Keratinocyte (primary cell): Measurements from ENCODE around the gene SLC30A1. TPM values are rescaled to one million over a fixed set of nuclear protein-coding genes. Genes with fewer than 3 reads are reported as not detected.

ENCODE experiments used
- DNase-seq: peaks from one replicate; pipeline ENCODE4 v3.0.0-alpha.2; 2011; ENCODE audit warnings: low read depth, missing footprints, low spot score
- FAIRE-seq: peaks from 2 replicates; lab custom pipeline; 2011; peaks lifted over from hg19 to GRCh38; lab: Jason Lieb, UNC
- H2AFZ ChIP-seq: 2 replicates; pipeline ENCODE4 v1.6.0; 2012; ENCODE audit warnings: low read length, control low read depth, inconsistent platforms; ENCODE audit not compliant: control insufficient read depth
- H3K27ac ChIP-seq: 2 replicates; pipeline ENCODE4 v1.5.1; 2011; ENCODE audit warnings: low read length; ENCODE audit not compliant: control insufficient read depth, insufficient read depth
- H3K27me3 ChIP-seq: 3 replicates; pipeline ENCODE4 v1.6.0; 2011; ENCODE audit warnings: low read length; ENCODE audit not compliant: control insufficient read depth, insufficient read depth; ENCODE audit errors: extremely low read depth
- H3K36me3 ChIP-seq, 2 experiments: 2 replicates in 1 of 2; 3 replicates in 1 of 2; pipeline ENCODE4 v1.5.1; 2011; ENCODE audit warnings: low read length in 2 of 2, mild to moderate bottlenecking in 1 of 2; ENCODE audit not compliant: control insufficient read depth in 2 of 2, insufficient read depth in 2 of 2; ENCODE audit errors: extremely low read depth in 1 of 2
- H3K4me1 ChIP-seq: 3 replicates; pipeline ENCODE4 v1.5.1; 2011; ENCODE audit warnings: low read length; ENCODE audit not compliant: control insufficient read depth, insufficient read depth; ENCODE audit errors: extremely low read depth
- H3K4me2 ChIP-seq: 3 replicates; pipeline ENCODE4 v1.6.0; 2011; ENCODE audit warnings: low read depth, low read length; ENCODE audit not compliant: control insufficient read depth, insufficient read depth; ENCODE audit errors: extremely low read depth
- H3K4me3 ChIP-seq, 3 experiments: fragments of 200-600 bp in 1 of 3; sonication (generic) in 1 of 3; 2 replicates in 2 of 3; 3 replicates in 1 of 3; pipeline ENCODE4 v1.5.1; 2011 to 2016; ENCODE audit warnings: low read length in 3 of 3, mild to moderate bottlenecking in 3 of 3, control low read depth in 2 of 3, inconsistent platforms in 1 of 3, low read depth in 1 of 3, mixed read lengths in 1 of 3, mixed run types in 1 of 3, moderate library complexity in 1 of 3; ENCODE audit not compliant: control insufficient read depth in 2 of 3, insufficient read depth in 2 of 3; ENCODE audit errors: extremely low read depth in 1 of 3
- H3K79me2 ChIP-seq: 2 replicates; pipeline ENCODE4 v1.6.0; 2012; ENCODE audit warnings: low read length; ENCODE audit not compliant: control insufficient read depth, insufficient read depth
- H3K9ac ChIP-seq: 3 replicates; pipeline ENCODE4 v1.6.0; 2011; ENCODE audit warnings: low read length; ENCODE audit not compliant: control insufficient read depth, insufficient read depth; ENCODE audit errors: extremely low read depth
- H3K9me1 ChIP-seq: 3 replicates; pipeline ENCODE4 v1.6.0; 2011; ENCODE audit warnings: low read length; ENCODE audit not compliant: control insufficient read depth, insufficient read depth; ENCODE audit errors: extremely low read depth
- H3K9me3 ChIP-seq: 2 replicates; pipeline ENCODE4 v1.5.1; 2012; ENCODE audit warnings: low read depth, low read length; ENCODE audit not compliant: control insufficient read depth
- H4K20me1 ChIP-seq: 3 replicates; pipeline ENCODE4 v1.6.0; 2011; ENCODE audit warnings: low read length; ENCODE audit not compliant: control insufficient read depth, insufficient read depth; ENCODE audit errors: extremely low read depth
- EZH2 ChIP-seq: IDR thresholded peaks from one replicate; pipeline ENCODE4 v1.6.1; 2012; ENCODE audit warnings: inconsistent platforms, mild to moderate bottlenecking, low read length, moderate library complexity
- dilution Hi-C: fragments of 300-500 bp; cut with MboI; formaldehyde crosslinking; loops from one replicate; pipeline ENCODE4 v1.7.0; 2020; ENCODE audit warnings: low sequenced_read_pairs; ENCODE audit not compliant: extremely low pct_ligation_motif_present
- polyA plus RNA-seq, 5 experiments: library from polyadenylated mRNA; depleted of rRNA in 3 of 5; stranded (reverse) in 3 of 5; stranded (forward) in 1 of 5; unstranded in 1 of 5; fragments of >200 nt; gene quantifications; 1 replicate in 1 of 5; 2 replicates in 3 of 5; 3 replicates in 1 of 5; pipeline versions ENCODE4 v1.2.1 to v1.2.3, GENCODE V29; 2011 to 2012; ENCODE audit warnings: missing spikeins in 2 of 5, low read depth in 1 of 5, low replicate concordance in 1 of 5
- TF ChIP-seq, protein P1 (sequence below), 3 experiments: IDR thresholded peaks in 1 of 3; conservative IDR thresholded peaks in 1 of 3; optimal IDR thresholded peaks in 1 of 3; 2 replicates in 2 of 3; 3 replicates in 1 of 3; pipeline versions ENCODE3 to v1.5.1; 2011; ENCODE audit warnings: low read length in 3 of 3, mild to moderate bottlenecking in 3 of 3, moderate library complexity in 2 of 3, control low read depth in 1 of 3, inconsistent platforms in 1 of 3; ENCODE audit not compliant: insufficient read depth in 2 of 3; ENCODE audit errors: extremely low read depth in 1 of 3

The SLC30A1 gene
- polyA plus RNA-seq, 1 donor (not counting 4 experiments of a cell fraction or from before 2014, with no cell fraction given), result 17.2 TPM

GRCh38 chr1:211623515-211623914 lies 44.6 kb upstream of the SLC30A1 start:
- Histone ChIP-seq H3K36me3 (no peaks in the 10 kb centered on the region), H4K20me1 (no peaks in the 10 kb centered on the region), H3K4me1 (no peaks in the 10 kb centered on the region), H3K9me1 (no peaks in the 10 kb centered on the region), H3K9me3 (no peaks in the 10 kb centered on the region), H2AFZ (no peak overlapping the region), H3K27me3 (peaks cover 25% of the 10 kb centered on the region), H3K27ac (no peak overlapping the region), H3K9ac (no peak overlapping the region), H3K4me3 (no peak overlapping the region), H3K4me2 (no peak overlapping the region), H3K79me2 (no peaks in the 10 kb centered on the region)
- dilution Hi-C loops, result no loop called here
- TF ChIP-seq, protein P1, sequence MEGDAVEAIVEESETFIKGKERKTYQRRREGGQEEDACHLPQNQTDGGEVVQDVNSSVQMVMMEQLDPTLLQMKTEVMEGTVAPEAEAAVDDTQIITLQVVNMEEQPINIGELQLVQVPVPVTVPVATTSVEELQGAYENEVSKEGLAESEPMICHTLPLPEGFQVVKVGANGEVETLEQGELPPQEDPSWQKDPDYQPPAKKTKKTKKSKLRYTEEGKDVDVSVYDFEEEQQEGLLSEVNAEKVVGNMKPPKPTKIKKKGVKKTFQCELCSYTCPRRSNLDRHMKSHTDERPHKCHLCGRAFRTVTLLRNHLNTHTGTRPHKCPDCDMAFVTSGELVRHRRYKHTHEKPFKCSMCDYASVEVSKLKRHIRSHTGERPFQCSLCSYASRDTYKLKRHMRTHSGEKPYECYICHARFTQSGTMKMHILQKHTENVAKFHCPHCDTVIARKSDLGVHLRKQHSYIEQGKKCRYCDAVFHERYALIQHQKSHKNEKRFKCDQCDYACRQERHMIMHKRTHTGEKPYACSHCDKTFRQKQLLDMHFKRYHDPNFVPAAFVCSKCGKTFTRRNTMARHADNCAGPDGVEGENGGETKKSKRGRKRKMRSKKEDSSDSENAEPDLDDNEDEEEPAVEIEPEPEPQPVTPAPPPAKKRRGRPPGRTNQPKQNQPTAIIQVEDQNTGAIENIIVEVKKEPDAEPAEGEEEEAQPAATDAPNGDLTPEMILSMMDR (optimal IDR thresholded peaks at IDR 0.05 in 1 of 3, IDR thresholded peaks at IDR 0.05 in 1 of 3, conservative IDR thresholded peaks at IDR 0.05 in 1 of 3; ENCODE audit: extremely low read depth in 1 of 3, insufficient read depth in 2 of 3, low read length in 3 of 3), result no peak
- no peak for TF ChIP-seq EZH2
- DNase-seq (no peak), FAIRE-seq (no peak)

DNA sequence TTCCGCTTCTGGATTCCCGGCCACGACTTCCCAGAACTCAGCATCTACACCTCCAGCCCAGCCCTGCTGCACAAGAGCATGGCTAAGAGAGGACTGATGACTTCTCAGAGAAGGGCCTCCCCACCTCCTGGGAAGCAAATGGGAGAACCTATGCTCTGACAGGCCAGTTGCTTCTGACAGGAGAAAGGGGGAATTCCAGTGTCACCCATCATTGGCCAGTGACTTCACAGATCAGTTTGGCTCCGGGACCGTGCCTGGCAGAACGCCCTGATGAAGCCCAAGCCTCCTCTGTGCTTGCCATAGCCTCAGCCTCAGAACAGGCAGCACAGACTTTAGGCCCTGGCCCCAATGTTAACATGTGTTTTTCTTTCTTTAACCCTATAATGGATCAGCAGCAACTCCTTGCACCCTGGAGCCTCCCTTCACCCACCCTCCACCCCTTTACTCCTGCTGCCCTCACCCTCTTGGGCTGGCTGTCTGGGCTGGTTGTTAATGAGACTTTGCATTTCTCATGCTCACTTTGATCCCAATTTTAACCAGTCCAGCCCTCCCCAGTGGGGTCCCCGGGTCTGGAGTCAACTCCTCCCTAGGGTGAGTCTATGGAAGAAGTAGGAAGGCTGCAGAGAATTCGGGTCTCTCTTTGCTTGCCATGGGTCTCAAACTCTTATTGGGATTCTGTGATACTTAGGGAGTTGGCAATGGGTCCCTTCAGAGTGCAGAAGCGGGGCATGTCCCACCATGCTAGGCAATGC lies 42.7 kb upstream of the SLC30A1 start:
- no peaks in the 10 kb centered on the region for H3K4me1 ChIP-seq
- H3K4me3 ChIP-seq, result no peak overlapping the region
- H3K4me2 ChIP-seq, result no peak overlapping the region
- DNase-seq (no peak), FAIRE-seq (no peak)
- H3K27me3 ChIP-seq, result peaks cover 12% of the 10 kb centered on the region
- dilution Hi-C loops, result no loop called here
- H3K36me3 ChIP-seq, result no peaks in the 10 kb centered on the region
- H3K9ac ChIP-seq, result no peak overlapping the region
- no peak overlapping the region for H2AFZ ChIP-seq
- H3K9me1 ChIP-seq, result no peaks in the 10 kb centered on the region
- no peaks in the 10 kb centered on the region for H3K79me2 ChIP-seq
- H3K27ac ChIP-seq, result no peak overlapping the region
- H4K20me1 ChIP-seq, result no peaks in the 10 kb centered on the region
- TF ChIP-seq EZH2, result no peak
- TF ChIP-seq, protein P1 (optimal IDR thresholded peaks at IDR 0.05 in 1 of 3, IDR thresholded peaks at IDR 0.05 in 1 of 3, conservative IDR thresholded peaks at IDR 0.05 in 1 of 3; ENCODE audit: extremely low read depth in 1 of 3, insufficient read depth in 2 of 3, low read length in 3 of 3), result no peak
- H3K9me3 ChIP-seq, result no peaks in the 10 kb centered on the region
